Kidney glomerular epithelial cell (primary cell): Measurements from ENCODE around the gene MED8.
"Not testable (repeated sequence)": the region's sequence is repeated elsewhere in the genome, so short reads cannot be mapped to it uniquely, and the experiment has no call there.

Source experiments
- DNase-seq: peaks from one replicate; lab custom pipeline; 2025; lab: John Stamatoyannopoulos, UW

MED8 gene

DNA sequence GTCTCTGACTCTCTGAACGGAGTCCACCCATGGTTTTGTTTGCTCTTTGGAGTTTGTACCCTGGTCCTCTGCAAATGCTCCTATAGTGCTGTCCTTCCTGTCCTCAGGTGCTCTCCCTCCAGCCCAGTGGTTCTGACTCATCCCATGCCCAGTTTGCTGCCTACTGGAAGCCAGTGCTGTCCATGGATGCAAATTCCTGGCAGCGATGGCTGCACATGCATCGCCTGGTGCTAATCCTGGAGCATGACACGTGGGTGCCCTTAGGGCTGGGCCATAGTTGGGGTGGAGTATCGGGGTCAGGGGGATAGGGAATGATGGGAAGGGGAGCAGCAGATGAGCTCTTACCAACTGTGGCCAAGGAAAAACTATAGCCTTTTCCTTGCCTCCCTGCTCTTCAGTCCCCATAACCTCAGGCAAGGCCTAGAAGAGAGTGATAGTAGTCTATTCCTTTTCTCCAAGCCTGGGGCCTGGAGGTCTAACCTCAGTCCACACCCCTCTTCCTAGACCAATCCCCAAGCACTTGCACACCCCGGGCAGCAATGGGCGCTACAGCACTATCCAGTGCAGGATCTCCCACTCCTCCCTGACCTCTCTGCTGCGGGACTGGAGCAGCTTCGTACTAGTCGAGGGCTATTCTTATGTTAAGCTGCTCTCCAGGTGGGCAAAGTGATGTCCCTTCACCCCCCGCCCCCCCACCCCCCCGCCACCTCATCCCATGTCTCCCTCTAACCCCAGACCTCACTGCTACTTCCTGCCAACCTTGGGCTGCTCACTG, 32.6 kb upstream of the MED8 start:
- DNase-seq = no peak

DNA sequence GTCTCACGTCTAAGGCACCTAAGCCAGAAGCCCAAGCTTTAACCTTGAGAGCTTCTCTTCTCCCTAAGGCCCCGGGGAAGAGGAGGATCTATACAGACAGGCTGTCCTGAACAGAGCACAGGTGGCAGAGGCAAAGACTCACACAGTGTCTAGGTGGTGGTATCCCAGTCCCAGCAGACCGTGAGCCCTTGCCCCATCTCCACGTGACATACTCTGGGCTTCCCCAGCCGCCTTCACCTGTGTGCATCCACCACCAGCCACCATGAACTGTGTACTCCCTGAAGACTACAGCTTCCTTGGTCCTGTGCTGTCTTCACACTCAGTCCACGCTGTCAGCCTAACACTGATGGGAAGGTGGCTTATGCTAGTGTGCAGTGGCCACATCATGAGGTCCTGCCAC, 31.8 kb upstream of the MED8 start:
- no peak for DNase-seq

DNA sequence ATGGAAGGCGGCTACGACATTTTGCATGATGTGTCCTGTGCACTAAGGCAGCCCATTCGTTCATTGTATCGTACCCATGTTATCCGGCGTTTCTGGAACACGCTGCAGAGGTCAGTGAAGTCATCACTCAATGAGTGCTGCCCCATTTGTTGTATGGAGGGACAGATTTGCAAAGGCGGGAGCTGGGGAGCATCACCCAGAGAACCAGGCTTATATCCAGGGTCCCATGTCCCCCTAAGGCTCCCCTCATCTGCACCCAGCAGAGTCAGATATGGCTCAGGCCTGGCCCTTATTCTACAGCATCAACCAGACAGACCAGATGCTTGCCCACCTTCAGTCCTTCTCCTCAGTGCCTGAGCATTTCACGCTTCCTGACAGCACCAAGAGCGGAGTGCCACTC, 31.3 kb upstream of the MED8 start:
- DNase-seq = no peak

DNA sequence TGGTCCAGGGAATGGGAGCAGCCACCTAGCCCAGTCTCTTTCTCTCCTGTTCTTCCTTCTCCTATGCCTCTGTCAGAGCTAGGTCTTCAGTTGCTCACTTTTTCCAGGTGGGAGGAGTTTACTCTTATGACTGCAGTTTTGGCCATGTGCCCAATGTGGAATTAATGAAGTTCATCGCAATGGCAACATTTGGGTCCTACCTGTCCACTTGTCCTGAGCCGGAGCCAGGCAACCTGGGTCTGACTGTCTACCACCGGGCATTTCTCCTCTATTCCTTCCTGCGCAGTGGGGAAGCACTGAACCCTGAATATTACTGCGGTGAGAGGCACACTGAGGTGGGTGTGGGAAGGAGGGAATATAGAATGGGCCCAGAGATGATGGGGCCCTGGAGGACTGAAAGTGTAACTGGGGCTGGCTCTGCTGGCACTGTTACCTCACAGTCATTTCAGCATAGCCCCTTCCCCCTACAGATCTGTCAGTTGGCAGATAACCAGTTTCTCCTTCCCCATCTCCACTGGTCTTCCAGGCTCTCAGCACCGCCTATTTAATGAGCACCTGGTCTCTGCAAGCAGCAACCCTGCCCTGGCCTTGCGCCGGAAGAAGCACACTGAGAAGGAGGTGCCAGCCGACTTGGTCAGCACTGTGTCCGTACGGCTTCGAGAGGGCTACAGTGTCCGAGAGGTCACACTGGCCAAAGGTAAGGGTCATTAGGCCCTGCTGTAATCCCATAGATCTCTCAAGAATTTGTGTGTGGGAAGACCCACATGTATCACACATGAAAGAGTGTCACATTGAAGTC, 30.2 kb upstream of the MED8 start:
- DNase-seq = no peak

DNA sequence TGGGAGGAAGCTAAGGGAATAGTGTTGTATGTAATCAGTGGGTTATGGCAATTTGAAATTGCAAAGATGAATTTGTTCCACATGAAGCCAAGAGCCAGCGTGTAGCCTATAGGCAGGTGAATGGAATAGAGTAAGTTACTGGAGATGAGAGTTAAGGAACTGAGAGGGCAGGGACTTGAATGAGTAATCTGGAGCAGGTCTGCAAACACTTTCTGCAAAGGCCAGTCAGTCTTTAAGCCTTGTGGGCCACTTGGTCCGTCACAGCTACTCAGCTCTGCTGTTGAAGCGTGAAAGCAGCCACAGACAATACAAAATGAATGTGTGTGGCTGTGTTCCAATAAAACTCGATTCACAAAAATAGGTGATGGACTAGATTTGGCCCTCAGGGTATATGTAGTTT, 29.3 kb upstream of the MED8 start:
- DNase-seq = no peak

DNA sequence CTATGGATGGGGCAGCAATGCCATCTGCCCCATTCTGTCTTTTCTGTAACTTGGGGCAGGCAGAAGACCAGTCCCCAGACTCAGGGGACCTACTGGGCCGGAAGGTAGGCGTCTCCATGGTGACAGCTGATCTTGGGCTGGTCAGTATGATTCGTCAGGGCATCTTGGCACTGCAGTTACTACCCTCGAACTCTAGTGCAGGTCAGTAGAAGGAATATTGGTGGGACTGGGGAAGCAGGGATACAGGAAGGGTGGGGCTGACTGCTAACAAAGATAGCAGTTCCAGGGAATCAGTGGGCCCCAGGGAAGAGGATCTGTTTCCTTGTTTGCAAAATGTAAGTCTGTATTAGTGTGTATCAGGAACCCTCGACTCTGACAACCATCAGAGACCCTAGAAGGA, 26.3 kb upstream of the MED8 start:
- no peak for DNase-seq

DNA sequence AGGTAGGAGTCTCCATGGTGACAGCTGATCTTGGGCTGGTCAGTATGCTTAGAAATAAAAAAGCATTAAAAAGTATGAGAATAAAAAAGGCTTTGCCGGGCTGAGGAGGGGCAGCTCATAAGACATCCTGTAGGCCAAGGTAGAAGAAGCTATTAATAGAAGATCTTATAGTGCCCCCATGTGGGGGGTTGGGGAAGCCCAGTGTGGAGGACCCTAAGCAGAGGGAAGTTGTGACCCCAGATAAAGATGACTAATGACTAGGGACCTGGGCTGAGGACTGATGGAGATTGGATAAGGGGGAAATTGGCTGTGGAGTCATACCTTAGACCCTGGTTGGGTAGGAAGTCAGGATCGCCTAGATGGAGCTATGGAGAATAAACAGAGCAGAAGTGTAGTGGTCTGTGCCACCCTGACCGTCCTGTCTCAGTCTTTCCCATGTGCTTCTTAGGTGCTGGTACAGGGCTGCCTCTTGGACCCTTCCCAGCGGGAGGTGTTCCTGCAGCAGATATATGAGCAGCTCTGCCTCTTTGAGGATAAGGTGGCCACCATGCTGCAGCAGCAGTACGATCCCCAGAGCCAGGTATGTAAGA, 25.1 kb upstream of the MED8 start:
- peak; percentile 2 for DNase-seq

DNA sequence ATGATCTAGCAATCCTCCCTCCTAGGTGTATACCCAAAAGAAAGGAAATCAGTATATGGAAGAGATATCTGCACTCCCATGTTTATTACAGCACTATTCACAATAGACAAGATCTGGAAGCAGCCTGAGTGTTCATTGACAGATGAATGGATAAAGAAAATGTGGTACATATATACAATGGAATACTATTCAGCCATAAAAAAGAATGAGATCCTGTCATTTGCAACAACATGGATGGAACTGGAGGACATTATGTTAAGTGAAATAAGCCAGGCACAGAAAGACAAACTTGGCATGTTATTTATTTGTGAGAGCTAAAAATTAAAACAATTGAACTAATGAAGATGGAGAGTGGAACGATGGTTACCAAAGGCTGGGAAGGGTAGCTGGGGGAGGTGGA, 23.8 kb upstream of the MED8 start:
- DNase-seq = not testable (repeated sequence)

DNA sequence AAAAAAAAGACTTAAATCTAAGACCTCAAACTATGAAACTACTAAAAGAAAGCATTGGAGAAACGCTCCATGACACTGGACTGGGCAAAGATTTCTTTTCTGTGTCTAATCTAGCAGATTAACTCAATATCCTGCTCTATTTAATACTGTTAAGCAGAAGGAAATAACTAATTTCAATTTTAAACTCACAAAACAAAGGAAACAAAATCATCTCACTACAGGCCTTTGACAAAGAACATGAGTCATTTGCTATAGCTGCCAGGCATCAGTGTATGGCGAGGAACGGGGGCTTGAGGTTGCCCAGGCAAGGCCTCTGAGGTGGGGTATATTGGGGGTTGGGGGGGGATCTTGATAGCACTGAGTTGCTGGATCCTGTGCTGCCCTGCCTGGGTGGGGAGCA, 21.0 kb upstream of the MED8 start:
- DNase-seq = no peak

DNA sequence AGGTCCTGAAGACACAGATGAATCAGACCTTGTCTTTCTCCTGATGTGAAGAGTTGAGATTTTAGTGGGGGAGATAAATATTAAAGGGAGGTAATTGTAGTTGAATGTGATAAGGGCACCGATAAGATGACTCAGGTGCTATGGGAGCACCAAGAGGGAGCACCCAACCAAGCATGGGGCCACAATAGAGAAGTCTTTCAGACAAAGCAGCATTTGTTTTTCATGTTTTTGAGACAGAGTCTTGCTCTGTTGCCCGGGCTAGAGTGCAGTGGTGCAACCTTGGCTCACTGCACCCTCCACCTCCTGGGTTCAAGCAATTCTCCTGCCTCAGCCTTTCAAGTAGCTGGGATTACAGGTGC, 16.3 kb upstream of the MED8 start:
- no peak for DNase-seq

DNA sequence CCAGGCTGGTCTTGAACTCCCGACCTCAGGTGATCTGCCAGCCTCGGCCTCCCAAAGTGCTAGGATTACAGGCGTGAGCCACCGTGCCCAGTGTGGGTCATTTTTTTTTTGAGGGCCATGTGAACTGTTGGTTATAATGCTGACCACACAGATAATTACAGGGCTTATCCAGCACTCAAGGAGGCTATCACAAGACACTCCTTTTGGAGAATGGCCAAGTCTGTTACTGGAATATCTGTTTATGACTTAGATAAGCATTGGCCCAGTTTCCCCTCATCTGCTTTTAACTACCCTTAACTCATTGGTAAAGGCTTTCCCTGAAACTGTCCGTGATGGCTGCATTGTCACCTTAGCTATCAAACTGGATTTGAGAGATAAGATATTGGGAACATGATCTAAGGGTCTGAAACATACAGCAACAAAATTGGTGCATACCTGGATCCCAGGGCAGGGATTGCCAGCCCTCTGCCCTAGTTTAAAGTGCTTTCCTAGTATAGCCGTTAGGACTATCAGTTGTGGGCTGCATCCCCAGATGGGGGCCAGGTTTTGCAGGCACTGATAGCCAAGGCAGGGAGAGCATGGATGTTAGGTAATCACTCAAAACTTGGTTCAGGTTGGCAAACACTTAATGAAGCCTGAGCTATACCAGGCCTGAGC, 15.7 kb upstream of the MED8 start:
- no peak for DNase-seq

DNA sequence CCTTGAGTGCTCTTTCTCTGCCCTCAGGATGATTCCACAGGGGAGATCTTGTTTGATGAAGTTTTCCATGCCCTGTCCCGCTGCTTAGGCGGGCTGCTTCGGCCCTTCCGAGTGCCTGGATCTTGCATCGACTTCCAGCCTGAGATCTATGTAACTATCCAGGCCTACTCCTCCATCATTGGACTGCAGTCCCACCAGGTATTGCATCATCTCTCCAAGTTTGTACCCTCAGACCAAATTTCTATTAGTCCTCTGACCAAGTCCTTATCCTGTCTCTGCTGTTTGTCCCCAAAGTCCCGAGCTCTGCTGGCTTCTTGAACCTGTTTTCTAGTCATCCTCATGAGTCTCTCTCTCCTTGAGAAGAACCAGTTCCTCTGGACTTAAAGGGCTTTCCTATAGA, 14.8 kb upstream of the MED8 start:
- DNase-seq = no peak

DNA sequence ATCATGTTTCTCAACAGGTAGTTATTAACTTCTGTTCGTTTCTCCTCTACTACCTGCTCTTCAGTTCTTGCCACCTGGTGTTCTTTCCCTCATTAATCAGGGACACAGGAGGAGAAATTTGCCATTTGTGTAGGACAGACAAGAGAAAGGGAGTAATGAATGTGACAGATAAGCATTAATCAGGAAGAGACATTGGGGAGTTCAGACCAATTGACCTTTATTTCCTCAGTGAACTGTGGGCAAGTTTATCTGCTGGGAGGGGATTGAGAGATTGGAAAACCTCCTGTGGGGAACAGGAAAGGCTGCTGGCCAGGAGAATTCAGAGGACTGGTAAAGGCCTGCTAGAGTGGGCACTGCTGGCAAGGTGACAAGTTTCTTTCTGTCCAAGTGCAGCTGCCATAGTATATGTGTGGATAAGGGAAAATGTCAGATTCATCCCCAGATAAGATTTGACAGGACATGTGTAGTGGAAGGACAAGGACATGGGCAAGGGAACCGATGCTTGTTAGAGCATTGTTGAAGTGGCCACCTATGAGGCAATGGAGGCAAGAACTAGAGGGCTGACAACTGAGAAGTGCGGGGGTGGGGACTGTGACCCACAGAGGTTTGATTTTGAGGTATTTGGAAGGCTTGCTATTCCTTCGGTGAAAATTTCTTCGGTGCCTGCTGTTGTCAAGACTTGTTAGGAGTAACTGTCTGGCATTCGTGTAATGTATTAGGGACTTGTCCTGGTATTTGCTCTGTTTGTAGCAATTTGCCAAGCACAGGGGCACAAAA, 12.7 kb upstream of the MED8 start:
- no peak for DNase-seq

DNA sequence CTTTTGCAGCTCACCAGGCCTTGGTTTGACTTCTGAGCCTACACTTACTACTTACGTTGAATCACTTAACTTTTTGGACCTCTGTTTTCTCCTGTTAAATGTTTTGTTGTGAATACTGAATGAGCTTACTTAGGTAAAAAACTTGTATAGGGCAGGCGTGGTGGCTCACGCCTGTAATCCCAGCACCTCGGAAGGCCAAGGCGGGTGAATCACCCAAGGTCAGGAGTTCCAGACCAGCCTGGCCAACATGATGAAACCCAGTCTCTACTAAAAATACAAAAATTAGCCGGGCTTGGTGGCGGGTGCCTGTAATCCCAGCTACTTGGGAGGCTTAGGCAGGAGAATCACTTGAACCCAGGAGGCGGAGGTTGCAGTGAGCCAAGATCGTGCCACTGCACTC, 10.8 kb upstream of the MED8 start:
- not testable (repeated sequence) for DNase-seq

DNA sequence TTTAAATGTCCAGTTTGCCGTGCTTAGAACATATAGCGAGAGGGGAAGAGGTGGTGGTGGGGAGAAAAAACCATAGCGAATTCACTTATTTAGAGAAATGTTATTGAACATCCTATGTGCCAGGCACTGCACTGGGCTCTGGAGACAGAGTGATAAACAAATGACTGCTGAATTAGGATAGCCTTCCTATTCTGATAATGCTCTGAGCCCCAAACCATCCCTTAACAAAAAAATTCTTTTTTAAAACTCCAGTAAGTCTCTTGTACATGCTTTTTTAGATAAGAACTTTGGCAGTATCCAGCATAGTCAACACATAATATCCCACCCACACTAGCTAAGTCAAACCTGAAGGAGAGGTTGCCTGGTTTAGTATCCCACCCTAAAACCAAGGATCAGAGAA, 8.6 kb upstream of the MED8 start:
- DNase-seq = no peak

DNA sequence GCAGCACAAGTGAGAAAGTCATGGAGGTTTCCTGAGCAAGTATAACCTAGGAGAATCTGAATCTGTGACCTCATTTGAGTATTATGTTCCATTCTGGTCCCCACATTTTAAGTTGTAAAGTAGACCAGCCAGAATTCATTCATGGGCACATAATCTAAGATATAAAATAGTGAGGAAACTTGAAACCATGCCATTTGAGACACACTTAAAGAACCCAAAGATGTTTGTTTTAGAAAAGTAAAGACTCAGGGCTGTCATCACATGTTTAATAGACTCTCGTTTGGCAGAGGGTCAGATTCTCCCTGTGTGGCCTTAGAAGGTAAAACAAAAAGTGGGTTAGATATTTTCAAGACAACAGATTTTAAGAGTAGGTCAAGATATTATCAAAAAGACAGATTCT, 6.5 kb upstream of the MED8 start:
- no peak for DNase-seq

DNA sequence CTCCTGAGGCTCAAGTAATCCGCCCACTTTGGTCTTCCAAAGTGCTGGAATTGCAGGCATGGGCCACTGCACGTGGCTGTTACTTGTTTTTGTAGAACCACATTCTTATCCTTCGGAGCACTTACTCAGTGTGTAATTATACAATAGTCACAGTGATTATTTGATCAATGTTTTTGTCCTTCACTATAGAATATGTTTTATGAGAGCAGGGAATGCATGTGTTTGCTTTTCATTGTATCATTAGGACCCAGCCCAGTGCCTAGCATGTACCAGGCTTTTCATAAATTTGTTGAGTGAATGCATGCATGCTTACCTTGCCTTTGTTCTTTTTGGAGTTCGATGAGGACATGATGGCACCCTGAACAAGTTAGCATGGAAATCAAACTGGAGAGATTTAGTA, 5.9 kb upstream of the MED8 start:
- no peak for DNase-seq

DNA sequence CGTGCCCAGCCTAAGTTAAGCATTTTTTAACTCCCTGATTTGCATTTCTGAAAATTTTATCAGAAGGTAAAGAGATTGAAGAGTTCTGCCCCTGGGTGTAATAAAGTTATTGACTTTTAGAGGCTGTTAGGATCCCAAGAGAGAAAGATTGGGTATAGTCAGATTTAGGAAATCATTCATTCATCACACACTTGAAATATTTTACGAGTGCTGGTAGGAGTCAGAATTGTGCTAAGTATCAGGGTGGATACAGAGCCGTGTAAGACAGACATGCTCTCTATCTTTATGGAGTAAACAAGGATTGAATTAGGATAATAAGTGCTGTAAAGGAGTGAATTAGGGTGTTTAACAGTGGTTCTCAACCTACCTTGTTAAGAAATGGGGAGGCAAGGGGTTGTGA, 3.1 kb upstream of the MED8 start:
- no peak for DNase-seq

DNA sequence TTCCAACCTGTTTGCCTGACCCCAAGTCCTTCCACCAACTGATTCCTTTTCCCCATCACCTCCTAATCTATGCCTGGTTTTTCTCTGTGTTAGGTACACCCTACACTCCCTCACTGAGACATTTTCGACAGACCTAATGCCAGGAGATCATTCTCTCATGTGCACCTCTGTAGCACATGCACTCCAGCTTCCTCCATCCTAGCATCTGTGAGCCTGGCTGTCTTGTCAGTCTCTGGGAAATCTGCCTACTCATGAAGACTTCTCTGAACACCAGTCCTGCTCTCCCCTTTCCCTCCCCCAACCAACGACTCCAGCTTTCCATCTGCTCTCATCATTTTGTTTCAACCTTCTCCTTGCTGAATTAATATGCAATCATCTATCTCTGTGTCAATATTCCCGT, 987 bp downstream of the MED8 start:
- DNase-seq = no peak

DNA sequence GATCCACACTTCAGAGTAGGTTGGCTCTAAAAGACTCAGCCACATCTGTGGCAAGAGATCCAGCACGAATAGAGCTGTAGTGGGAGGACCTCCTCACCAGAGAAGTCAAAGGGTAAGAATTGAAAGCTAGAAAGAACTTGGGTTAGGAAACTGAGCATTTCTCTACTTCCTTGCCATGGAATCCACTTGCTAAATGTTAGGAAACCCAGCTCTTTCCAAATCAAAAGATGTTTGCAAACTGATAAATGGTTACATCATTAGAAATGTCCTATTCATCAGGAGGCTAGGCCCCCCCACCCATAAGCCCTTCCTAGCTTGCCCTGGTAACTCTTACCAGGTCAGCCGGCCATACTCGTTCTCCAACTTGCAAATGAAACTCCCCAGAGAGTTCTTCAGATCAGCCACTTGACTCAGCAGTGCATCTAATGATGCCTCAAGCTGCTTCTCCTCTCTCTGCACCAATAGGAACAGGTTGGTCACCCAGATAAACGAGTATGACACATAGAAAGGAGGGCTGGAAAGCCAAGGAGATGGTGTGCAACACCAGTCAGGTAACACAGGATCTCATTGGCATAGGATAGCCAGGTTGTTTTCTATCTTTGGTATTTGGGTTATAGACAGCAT, 1.5 kb downstream of the MED8 start:
- no peak for DNase-seq

DNA sequence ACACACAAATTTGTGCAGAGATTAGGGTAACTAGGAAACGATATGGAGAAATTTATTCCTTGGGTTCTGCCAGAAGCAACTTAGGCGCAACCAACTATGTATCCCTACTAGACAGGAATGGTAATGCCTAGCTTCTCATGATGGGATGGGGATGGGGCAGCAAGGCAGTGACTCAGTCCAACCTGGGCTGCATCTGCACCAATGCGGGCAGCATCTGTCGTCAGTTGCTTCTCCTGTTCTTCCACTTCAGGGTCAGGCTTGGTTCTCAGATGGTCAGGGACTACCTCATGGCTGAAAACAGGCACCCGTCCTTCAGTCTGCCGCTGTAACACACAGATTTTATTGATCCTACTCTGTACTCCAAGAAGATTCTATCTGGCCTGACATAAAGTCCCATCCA, 2.9 kb downstream of the MED8 start:
- no peak for DNase-seq

DNA sequence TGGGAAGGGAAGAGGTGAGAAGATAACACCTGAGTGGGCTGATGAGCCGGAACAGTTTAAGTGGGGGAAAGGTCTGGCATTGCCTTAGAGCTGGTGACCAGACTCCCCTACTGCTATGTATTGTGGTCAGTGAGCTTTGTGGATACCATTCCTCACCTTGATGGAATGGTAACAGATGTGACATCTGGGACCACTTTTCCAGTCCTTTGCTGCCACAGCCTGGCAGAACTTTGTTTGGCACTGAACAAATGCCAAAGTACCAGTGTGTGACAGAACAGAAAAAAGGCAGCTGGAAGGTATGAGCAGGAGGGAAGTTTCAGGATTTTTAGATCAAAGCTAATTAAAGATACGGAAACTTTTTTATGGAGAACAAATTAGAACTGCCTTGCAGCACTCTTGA, 6.2 kb downstream of the MED8 start:
- no peak for DNase-seq
